HepG2 (cell line): ENCODE results near the gene RPS2. TPM values are rescaled to one million over a fixed set of nuclear protein-coding genes. Genes with fewer than 3 reads are reported as not detected.
A peak's percentile ranks its signal among the peaks of the same experiment; 100 is the strongest.

Experiments used
- HNF1B ChIP-seq: sonication (generic); formaldehyde crosslinking; IDR thresholded peaks from 2 replicates; pipeline ENCODE4 v1.5.1; 2020; ENCODE audit warnings: mild to moderate bottlenecking, moderate library complexity, missing genetic modification reagents
- HOXD1 ChIP-seq: sonication (generic); formaldehyde crosslinking; IDR thresholded peaks from 2 replicates; pipeline ENCODE4 v1.5.0; 2020; ENCODE audit warnings: missing genetic modification reagents
- JARID2 ChIP-seq: sonication (generic); formaldehyde crosslinking; IDR thresholded peaks from 2 replicates; pipeline ENCODE4 v1.8.1; 2023; ENCODE audit warnings: missing genetic modification reagents, inconsistent platforms; ENCODE audit not compliant: insufficient replicate concordance
- KAT2B ChIP-seq: fragments of 150-350 bp; IDR thresholded peaks from 2 replicates; pipeline ENCODE4 v1.6.1; 2014; ENCODE audit warnings: low read depth, low read length, borderline replicate concordance
- KLF11 ChIP-seq: IDR thresholded peaks from 2 replicates; pipeline ENCODE4 v1.6.1; 2016; ENCODE audit warnings: missing compliant biosample characterization
- KLF6 ChIP-seq: IDR thresholded peaks from 2 replicates; pipeline ENCODE4 v1.8.0; 2016; ENCODE audit warnings: missing biosample characterization, missing genetic modification reagents
- MIER2 ChIP-seq: IDR thresholded peaks from 2 replicates; pipeline ENCODE4 v1.6.1; 2016; ENCODE audit warnings: missing biosample characterization, missing genetic modification reagents
- NCOA2 ChIP-seq: sonication (generic); formaldehyde crosslinking; IDR thresholded peaks from 2 replicates; pipeline ENCODE4 v1.8.0; 2022; ENCODE audit warnings: inconsistent platforms
- SAFB2 ChIP-seq: sonication (generic); formaldehyde crosslinking; IDR thresholded peaks from 2 replicates; pipeline ENCODE4 v1.5.1; 2020; ENCODE audit warnings: missing genetic modification reagents, low read depth, mild to moderate bottlenecking, borderline replicate concordance
- SETDB1 ChIP-seq: sonication (generic); formaldehyde crosslinking; IDR thresholded peaks from 2 replicates; pipeline ENCODE4 v1.5.1; 2020; ENCODE audit warnings: missing genetic modification reagents, mild to moderate bottlenecking, borderline replicate concordance
- SMARCC2 ChIP-seq: fragments of 450-650 bp; IDR thresholded peaks from 2 replicates; pipeline ENCODE4 v1.6.1; 2017; ENCODE audit warnings: antibody characterized with exemption, mild to moderate bottlenecking
- SRF ChIP-seq: IDR thresholded peaks from 2 replicates; pipeline ENCODE4 v1.6.1; 2011; ENCODE audit warnings: mild to moderate bottlenecking, low read depth, low read length, moderate library complexity
- TSC22D2 ChIP-seq: sonication (generic); formaldehyde crosslinking; IDR thresholded peaks from 2 replicates; pipeline ENCODE4 v1.5.1; 2020; ENCODE audit warnings: missing genetic modification reagents, mild to moderate bottlenecking, borderline replicate concordance
- ZBTB3 ChIP-seq: sonication (generic); formaldehyde crosslinking; IDR thresholded peaks from 2 replicates; pipeline ENCODE4 v1.4.0; 2020; ENCODE audit warnings: low read depth, mild to moderate bottlenecking, moderate library complexity, missing genetic modification reagents, borderline replicate concordance
- ZFYVE20 ChIP-seq: sonication (generic); formaldehyde crosslinking; IDR thresholded peaks from 2 replicates; pipeline ENCODE4 v1.8.0; 2023; ENCODE audit warnings: low read depth, mild to moderate bottlenecking, moderate library complexity, missing genetic modification reagents, borderline replicate concordance
- ZGPAT ChIP-seq: IDR thresholded peaks from 2 replicates; pipeline ENCODE4 v1.6.1; 2016; ENCODE audit warnings: mild to moderate bottlenecking
- ZKSCAN5 ChIP-seq: sonication (generic); formaldehyde crosslinking; IDR thresholded peaks from 2 replicates; pipeline ENCODE4 v1.5.1; 2020; ENCODE audit warnings: mild to moderate bottlenecking, missing genetic modification reagents
- ZNF124 ChIP-seq: sonication (generic); formaldehyde crosslinking; IDR thresholded peaks from 2 replicates; pipeline ENCODE4 v1.4.0; 2020; ENCODE audit warnings: missing genetic modification reagents
- ZNF512 ChIP-seq: sonication (generic); formaldehyde crosslinking; IDR thresholded peaks from 2 replicates; pipeline ENCODE4 v1.4.0; 2020; ENCODE audit warnings: mild to moderate bottlenecking, missing genetic modification reagents
- ZNF724P ChIP-seq: sonication (generic); formaldehyde crosslinking; IDR thresholded peaks from 2 replicates; pipeline ENCODE4 v1.8.0; 2022; ENCODE audit warnings: missing genetic modification reagents, borderline replicate concordance
- polyA plus RNA-seq, 8 experiments: library from polyadenylated mRNA; depleted of rRNA in 3 of 8; stranded (reverse) in 7 of 8; unstranded in 1 of 8; fragments of >200 nt; fragmentation: Illumina TruSeq in 4 of 8; extraction: Trizol in 4 of 8; gene quantifications; 2 replicates each; pipeline versions ENCODE4 v1.2.1 to v1.2.3, GENCODE V29; 2011 to 2016; ENCODE audit warnings: low read depth in 4 of 8, missing spikeins in 1 of 8, mixed read lengths in 1 of 8; ENCODE audit not compliant: insufficient read depth in 1 of 8
- total RNA-seq, 5 experiments: library from RNA; depleted of rRNA; stranded (reverse); fragments of >200 nt; fragmentation: Illumina TruSeq; extraction: Trizol; gene quantifications; 2 replicates each; pipeline ENCODE4 v1.2.3, GENCODE V29; 2016; ENCODE audit warnings: low read depth in 1 of 5
- TF ChIP-seq, protein P1 (sequence below): sonication (generic); formaldehyde crosslinking; IDR thresholded peaks from 2 replicates; pipeline ENCODE4 v1.5.1; 2020; ENCODE audit warnings: mild to moderate bottlenecking, missing genetic modification reagents, moderate library complexity

The RPS2 gene
- total and polyA plus RNA-seq, 2 of the 13 experiments (the other 11 are each of a cell fraction or from before 2014, with no cell fraction given), result 1,908 to 4,514 TPM

- TF ChIP-seq ZGPAT (CRISPR knock-in tag), result peak; percentile 97
- TF ChIP-seq ZFYVE20 (CRISPR knock-in tag), result peak; percentile 59; the same call in 1 of the 2 replicates
- peak; percentile 84; the same call in 1 of the 2 replicates for TF ChIP-seq HNF1B (CRISPR knock-in tag)
- TF ChIP-seq ZKSCAN5 (CRISPR knock-in tag), result no peak
- TF ChIP-seq KAT2B, result no peak
- peak; percentile 89; the same call in 1 of the 2 replicates for TF ChIP-seq TSC22D2 (CRISPR knock-in tag)
- TF ChIP-seq, protein P1, sequence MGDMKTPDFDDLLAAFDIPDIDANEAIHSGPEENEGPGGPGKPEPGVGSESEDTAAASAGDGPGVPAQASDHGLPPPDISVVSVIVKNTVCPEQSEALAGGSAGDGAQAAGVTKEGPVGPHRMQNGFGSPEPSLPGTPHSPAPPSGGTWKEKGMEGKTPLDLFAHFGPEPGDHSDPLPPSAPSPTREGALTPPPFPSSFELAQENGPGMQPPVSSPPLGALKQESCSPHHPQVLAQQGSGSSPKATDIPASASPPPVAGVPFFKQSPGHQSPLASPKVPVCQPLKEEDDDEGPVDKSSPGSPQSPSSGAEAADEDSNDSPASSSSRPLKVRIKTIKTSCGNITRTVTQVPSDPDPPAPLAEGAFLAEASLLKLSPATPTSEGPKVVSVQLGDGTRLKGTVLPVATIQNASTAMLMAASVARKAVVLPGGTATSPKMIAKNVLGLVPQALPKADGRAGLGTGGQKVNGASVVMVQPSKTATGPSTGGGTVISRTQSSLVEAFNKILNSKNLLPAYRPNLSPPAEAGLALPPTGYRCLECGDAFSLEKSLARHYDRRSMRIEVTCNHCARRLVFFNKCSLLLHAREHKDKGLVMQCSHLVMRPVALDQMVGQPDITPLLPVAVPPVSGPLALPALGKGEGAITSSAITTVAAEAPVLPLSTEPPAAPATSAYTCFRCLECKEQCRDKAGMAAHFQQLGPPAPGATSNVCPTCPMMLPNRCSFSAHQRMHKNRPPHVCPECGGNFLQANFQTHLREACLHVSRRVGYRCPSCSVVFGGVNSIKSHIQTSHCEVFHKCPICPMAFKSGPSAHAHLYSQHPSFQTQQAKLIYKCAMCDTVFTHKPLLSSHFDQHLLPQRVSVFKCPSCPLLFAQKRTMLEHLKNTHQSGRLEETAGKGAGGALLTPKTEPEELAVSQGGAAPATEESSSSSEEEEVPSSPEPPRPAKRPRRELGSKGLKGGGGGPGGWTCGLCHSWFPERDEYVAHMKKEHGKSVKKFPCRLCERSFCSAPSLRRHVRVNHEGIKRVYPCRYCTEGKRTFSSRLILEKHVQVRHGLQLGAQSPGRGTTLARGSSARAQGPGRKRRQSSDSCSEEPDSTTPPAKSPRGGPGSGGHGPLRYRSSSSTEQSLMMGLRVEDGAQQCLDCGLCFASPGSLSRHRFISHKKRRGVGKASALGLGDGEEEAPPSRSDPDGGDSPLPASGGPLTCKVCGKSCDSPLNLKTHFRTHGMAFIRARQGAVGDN, result peak; percentile 91
- TF ChIP-seq NCOA2 (CRISPR knock-in tag), result 0 out of 2 replicates have a peak, but pooled peaks have one; percentile 47
- peak; percentile 75; the same call in 1 of the 2 replicates for TF ChIP-seq ZBTB3 (CRISPR knock-in tag)
- peak; percentile 91 for TF ChIP-seq SRF
- peak; percentile 93 for TF ChIP-seq KLF11 (CRISPR knock-in tag)
- 0 out of 2 replicates have a peak, but pooled peaks have one; percentile 51 for TF ChIP-seq MIER2 (CRISPR knock-in tag)
- TF ChIP-seq SETDB1 (CRISPR knock-in tag), result no peak
- 0 out of 2 replicates have a peak, but pooled peaks have one; percentile 26 for TF ChIP-seq ZNF724P (CRISPR knock-in tag)
- no peak for TF ChIP-seq ZNF512 (CRISPR knock-in tag)
- no peak for TF ChIP-seq SMARCC2
- TF ChIP-seq ZNF124 (CRISPR knock-in tag), result no peak; the same call in 1 of the 2 replicates
- TF ChIP-seq KLF6 (CRISPR knock-in tag), result 0 out of 2 replicates have a peak, but pooled peaks have one; percentile 84
- peak; percentile 68; the same call in 1 of the 2 replicates for TF ChIP-seq SAFB2 (CRISPR knock-in tag)
- peak; percentile 62 for TF ChIP-seq JARID2
- peak; percentile 26; the same call in 1 of the 2 replicates for TF ChIP-seq HOXD1 (CRISPR knock-in tag)
These were observed 7.3 kb upstream of the RPS2 start, which contains the start of gene TBL3 (continued) for GRCh38 chr16:1971796-1972489.
